GM18502 (cell line): ENCODE data around the gene TPI1.
A peak's percentile ranks its signal among the peaks of the same experiment; 100 is the strongest.

Source experiments
- ATAC-seq: cut with Tn5 transposase; IDR thresholded peaks from one replicate; pipeline ENCODE4 v1.9.1; 2021; ENCODE audit warnings: mild to moderate bottlenecking; ENCODE audit not compliant: unreplicated experiment, poor library complexity

Gene TPI1

GRCh38 chr12:6914246-6914946 is 47.1 kb downstream of the TPI1 start, which contains the start of gene ENO2:
Gene ENO2 (plus strand): TSS chr12:6914580. CDS start chr12:6915833, 1,253 bp downstream.
- ATAC-seq, result peak; percentile 80

GRCh38 chr12:6914947-6915788 is 47.8 kb downstream of the TPI1 start:
- no peak for ATAC-seq

GRCh38 chr12:6915789-6916285 is 48.5 kb downstream of the TPI1 start:
- ATAC-seq, result no peak

GRCh38 chr12:6916426-6917200 is 49.3 kb downstream of the TPI1 start:
- no peak for ATAC-seq

- ATAC-seq, result no peak
Measured at GRCh38 chr12:6917491-6918231, 50.3 kb downstream of the TPI1 start.

- no peak for ATAC-seq
Measured at GRCh38 chr12:6919588-6919987, 52.3 kb downstream of the TPI1 start.
